Measurements from ENCODE around the gene PPARG. TPM values are rescaled to one million over a fixed set of nuclear protein-coding genes. Genes with fewer than 3 reads are reported as not detected.
"Not testable (repeated sequence)": the region's sequence is repeated elsewhere in the genome, so short reads cannot be mapped to it uniquely, and the experiment has no call there.

The PPARG gene
- total RNA-seq, 1 donor from 2014 or later: 128 TPM

- TF ChIP-seq CTCF (IDR thresholded peaks at IDR 0.05): no peak
- ATAC-seq (no peak), DNase-seq (no peak)
- Histone ChIP-seq H3K27me3 (ENCODE audit: low read depth) (no peaks in the 10 kb centered on the region), H3K36me3 (peaks cover 19% of the 10 kb centered on the region), H3K4me3 (no peak overlapping the region), H3K27ac (no peak overlapping the region), H3K9me3 (no peaks in the 10 kb centered on the region), H3K4me1 (peaks cover 7% of the 10 kb centered on the region)
- intact Hi-C loops (cut with DNase I): no loop called here
Observed at GRCh38 chr3:12383218-12383617, 94.3 kb downstream of the PPARG start.

- Histone ChIP-seq H3K4me1 (peaks cover 4% of the 10 kb centered on the region), H3K27me3 (ENCODE audit: low read depth) (no peaks in the 10 kb centered on the region), H3K9me3 (no peaks in the 10 kb centered on the region), H3K4me3 (no peak overlapping the region), H3K36me3 (peaks cover 19% of the 10 kb centered on the region), H3K27ac (no peak overlapping the region)
- TF ChIP-seq CTCF (IDR thresholded peaks at IDR 0.05): no peak
- ATAC-seq: no peak
- no peak for DNase-seq
- intact Hi-C loops (cut with DNase I): no loop called here
Observed at GRCh38 chr3:12384451-12385233, 95.8 kb downstream of the PPARG start.

GRCh38 chr3:12386514-12387291, 97.8 kb downstream of the PPARG start:
- H3K27ac ChIP-seq; H3K4me3 ChIP-seq; ATAC-seq; H3K4me1 ChIP-seq; H3K27me3 ChIP-seq (ENCODE audit: low read depth); DNase-seq; intact Hi-C loops (cut with DNase I); H3K9me3 ChIP-seq: not testable (repeated sequence)
- peaks cover 12% of the 10 kb centered on the region for H3K36me3 ChIP-seq

GRCh38 chr3:12388185-12388584, 99.3 kb downstream of the PPARG start:
- no peak for DNase-seq
- Histone ChIP-seq H3K27ac (no peak overlapping the region), H3K9me3 (no peaks in the 10 kb centered on the region), H3K4me1 (no peaks in the 10 kb centered on the region), H3K27me3 (ENCODE audit: low read depth) (no peaks in the 10 kb centered on the region), H3K4me3 (no peak overlapping the region), H3K36me3 (no peaks in the 10 kb centered on the region)
- TF ChIP-seq CTCF (IDR thresholded peaks at IDR 0.05): no peak
- ATAC-seq: no peak
- intact Hi-C loops (cut with DNase I): no loop called here

- no peak overlapping the region for H3K4me3 ChIP-seq
- H3K9me3 ChIP-seq: no peaks in the 10 kb centered on the region
- intact Hi-C loops (cut with DNase I): no loop called here
- H3K27me3 ChIP-seq (ENCODE audit: low read depth): no peaks in the 10 kb centered on the region
- H3K27ac ChIP-seq: no peak overlapping the region
- no peak for ATAC-seq
- TF ChIP-seq CTCF (IDR thresholded peaks at IDR 0.05): no peak
- H3K4me1 ChIP-seq: peaks cover 15% of the 10 kb centered on the region
- no peak for DNase-seq
- H3K36me3 ChIP-seq: no peaks in the 10 kb centered on the region
Observed at GRCh38 chr3:12392101-12392878, 103.4 kb downstream of the PPARG start.

Measured in lower lobe of right lung (tissue), 2 donors.